T47D (cell line): Measurements from ENCODE around the gene ORC2.
"Not testable (repeated sequence)": the region's sequence is repeated elsewhere in the genome, so short reads cannot be mapped to it uniquely, and the experiment has no call there.

Experiments used
- DNase-seq, 2 experiments: peaks; one replicate each; pipeline versions ENCODE4 v3.0.0 to v3.0.0-alpha.2; 2011 to 2012; ENCODE audit warnings: low read depth in 1 of 2, low spot score in 1 of 2
- JUND ChIP-seq: IDR thresholded peaks from 2 replicates; pipeline ENCODE4 v1.6.1; 2012; ENCODE audit warnings: low read depth
- in situ Hi-C: cut with HindIII; loops from 2 replicates; pipeline ENCODE4 v1.10.0; 2016; ENCODE audit warnings: low sequenced_read_pairs, low pct_unique_long_range_greater_than_20kb

Gene ORC2

GRCh38 chr2:200922439-200922838, 41.0 kb downstream of the ORC2 start:
- in situ Hi-C loops, result no loop called here
- no peak for DNase-seq

GRCh38 chr2:200913654-200914053, 49.8 kb downstream of the ORC2 start:
- TF ChIP-seq JUND, result no peak
- DNase-seq, result no peak
- in situ Hi-C loops, result no loop called here

More at GRCh38 chr2:200922439-200922838, 41.0 kb downstream of the ORC2 start:
- TF ChIP-seq JUND, result no peak

- no peak for TF ChIP-seq JUND
- no peak for DNase-seq
- in situ Hi-C loops, result no loop called here
These were observed 53.5 kb downstream of the ORC2 start for GRCh38 chr2:200909958-200910357.

- DNase-seq, result peak in 1 of 2 experiments; percentile 60
- TF ChIP-seq JUND, result no peak
- in situ Hi-C loops, result no loop called here
These were observed 57.7 kb downstream of the ORC2 start for GRCh38 chr2:200905618-200906296.

- DNase-seq, result peak; percentile 25 to 81
- in situ Hi-C loops, result no loop called here
- TF ChIP-seq JUND, result no peak
These were observed 61.9 kb downstream of the ORC2 start for GRCh38 chr2:200901459-200902072.

GRCh38 chr2:200899482-200899881, 64.0 kb downstream of the ORC2 start:
- no peak for DNase-seq
- in situ Hi-C loops, result no loop called here
- no peak for TF ChIP-seq JUND

GRCh38 chr2:200888704-200889625, 74.5 kb downstream of the ORC2 start, which contains the start of the genes NIF3L1 and PPIL3:
Gene NIF3L1, plus strand, starts transcription at chr2:200889371. Its CDS starts 2,573 bp downstream, at chr2:200891944.
Gene PPIL3, minus strand, starts transcription at chr2:200889077. Its CDS starts 1,462 bp downstream, at chr2:200887615.
- TF ChIP-seq JUND, result no peak
- in situ Hi-C loops, result no loop called here
- peak; percentile 50 to 97 for DNase-seq

GRCh38 chr2:200881715-200882249, 81.7 kb downstream of the ORC2 start:
- in situ Hi-C loops, DNase-seq: not testable (repeated sequence)

- no peak for DNase-seq
- in situ Hi-C loops, result no loop called here
- no peak for TF ChIP-seq JUND
These were observed 85.1 kb downstream of the ORC2 start for GRCh38 chr2:200878289-200878880.

GRCh38 chr2:200877443-200877842, 86.0 kb downstream of the ORC2 start:
- TF ChIP-seq JUND, result no peak
- no peak for DNase-seq
- in situ Hi-C loops, result no loop called here

GRCh38 chr2:200873560-200873959, 89.9 kb downstream of the ORC2 start:
- TF ChIP-seq JUND, result no peak
- no peak for DNase-seq
- in situ Hi-C loops, result no loop called here

GRCh38 chr2:200871151-200871550, 92.3 kb downstream of the ORC2 start:
- in situ Hi-C loops, result no loop called here
- no peak for DNase-seq

More at GRCh38 chr2:200871151-200871550, 92.3 kb downstream of the ORC2 start:
- no peak for TF ChIP-seq JUND
